H1 (cell line): Measurements from ENCODE around the gene MXD3. TPM values are rescaled to one million over a fixed set of nuclear protein-coding genes. Genes with fewer than 3 reads are reported as not detected.

Source experiments
- CTCF ChIA-PET: fragments of 300-600 bp; sonication (Branson Sonifier 250); formaldehyde crosslinking; loops from one replicate; lab custom pipeline; 2021; ENCODE audit not compliant: partially characterized antibody; lab: Charles Lee
- POLR2A ChIA-PET: fragments of 300-600 bp; sonication (Branson Sonifier 250); formaldehyde crosslinking; loops from one replicate; lab custom pipeline; 2021; ENCODE audit warnings: inconsistent platforms; ENCODE audit not compliant: partially characterized antibody; lab: Charles Lee
- DNase-seq, 2 experiments: peaks; one replicate each; pipeline versions ENCODE4 v3.0.0 to v3.0.0-alpha.2; 2010 to 2022; ENCODE audit warnings: low spot score in 2 of 2, low read depth in 1 of 2, mixed read lengths in 1 of 2
- FAIRE-seq: peaks from 2 replicates; lab custom pipeline; 2011; peaks lifted over from hg19 to GRCh38; lab: Jason Lieb, UNC
- H2AFZ ChIP-seq: 2 replicates; pipeline ENCODE4 v1.8.1; 2012; ENCODE audit warnings: low read length, inconsistent platforms
- H2AK5ac ChIP-seq: 2 replicates; pipeline ENCODE4 v1.6.1; 2013; ENCODE audit warnings: low read depth, low read length
- H2BK120ac ChIP-seq: replicated peaks from 2 replicates; pipeline ENCODE3; 2013; ENCODE audit warnings: low read depth, low read length, inconsistent platforms
- H2BK12ac ChIP-seq: 2 replicates; pipeline ENCODE4 v1.6.1; 2013; ENCODE audit warnings: low read depth, low read length
- H2BK15ac ChIP-seq: 2 replicates; pipeline ENCODE4 v1.6.1; 2013; ENCODE audit warnings: low read length
- H2BK20ac ChIP-seq: 2 replicates; pipeline ENCODE4 v1.6.1; 2013; ENCODE audit warnings: low read length
- H2BK5ac ChIP-seq: 2 replicates; pipeline ENCODE4 v1.6.1; 2013; ENCODE audit warnings: low read depth, low read length
- H3K14ac ChIP-seq: 2 replicates; pipeline ENCODE4 v1.6.1; 2013; ENCODE audit warnings: inconsistent platforms; ENCODE audit not compliant: insufficient read length
- H3K18ac ChIP-seq: 2 replicates; pipeline ENCODE4 v1.6.1; 2013; ENCODE audit warnings: low read length; ENCODE audit errors: extremely low read depth
- H3K23ac ChIP-seq: 2 replicates; pipeline ENCODE4 v1.6.1; 2013; ENCODE audit warnings: inconsistent platforms; ENCODE audit not compliant: insufficient read length
- H3K23me2 ChIP-seq: 2 replicates; pipeline ENCODE4 v1.6.1; 2013; ENCODE audit warnings: low read depth, low read length
- H3K27ac ChIP-seq: 2 replicates; pipeline ENCODE4 v1.6.1; 2011; ENCODE audit warnings: low read depth, low read length, inconsistent platforms
- H3K27me3 ChIP-seq, 4 experiments: replicated peaks in 1 of 4; 1 replicate in 1 of 4; 2 replicates in 3 of 4; pipeline versions ENCODE4 v1.6.1 to v1.8.1; 2011 to 2013; ENCODE audit warnings: low read length in 3 of 4, mild to moderate bottlenecking in 3 of 4, inconsistent platforms in 2 of 4, mixed read lengths in 2 of 4, moderate library complexity in 1 of 4; ENCODE audit not compliant: control insufficient read depth in 3 of 4, insufficient read depth in 3 of 4; ENCODE audit errors: extremely low read depth in 1 of 4
- H3K36me3 ChIP-seq, 4 experiments: 2 replicates each; pipeline versions ENCODE4 v1.6.1 to v1.8.1; 2011 to 2013; ENCODE audit warnings: mild to moderate bottlenecking in 4 of 4, low read length in 3 of 4, moderate library complexity in 2 of 4, control low read depth in 1 of 4, inconsistent platforms in 1 of 4; ENCODE audit not compliant: insufficient read depth in 4 of 4, control insufficient read depth in 2 of 4
- H3K4ac ChIP-seq: replicated peaks from 2 replicates; pipeline ENCODE3; 2013; ENCODE audit warnings: low read length, low read depth, mixed read lengths, inconsistent platforms; ENCODE audit not compliant: insufficient read length
- H3K4me1 ChIP-seq, 4 experiments: replicated peaks in 1 of 4; 1 replicate in 1 of 4; 2 replicates in 3 of 4; pipeline versions ENCODE4 v1.6.1 to v1.8.1; 2011 to 2013; ENCODE audit warnings: low read length in 3 of 4, inconsistent platforms in 2 of 4, mixed read lengths in 1 of 4; ENCODE audit not compliant: insufficient read depth in 4 of 4, control insufficient read depth in 3 of 4
- H3K4me2 ChIP-seq, 2 experiments: 2 replicates each; pipeline versions ENCODE4 v1.6.1 to v1.8.1; 2011 to 2013; ENCODE audit warnings: low read depth in 2 of 2, low read length in 2 of 2, control low read depth in 1 of 2, inconsistent platforms in 1 of 2, mild to moderate bottlenecking in 1 of 2; ENCODE audit not compliant: insufficient read depth in 1 of 2
- H3K4me3 ChIP-seq, 4 experiments: fragments of 200-600, 300-600 bp in 1 of 4; sonication (generic), shearing (Covaris generic), sonication (Bioruptor Twin) in 1 of 4; 2 replicates each; pipeline versions ENCODE4 v1.5.1 to v1.8.1; 2011 to 2016; ENCODE audit warnings: low read length in 4 of 4, low read depth in 3 of 4, control low read depth in 2 of 4, inconsistent platforms in 2 of 4, mild to moderate bottlenecking in 2 of 4, mixed read lengths in 1 of 4, moderate library complexity in 1 of 4; ENCODE audit not compliant: insufficient read depth in 2 of 4; ENCODE audit errors: extremely low read depth in 1 of 4
- H3K56ac ChIP-seq: replicated peaks from 2 replicates; pipeline ENCODE3; 2013; ENCODE audit warnings: low read depth, mild to moderate bottlenecking, mixed read lengths, low read length, inconsistent platforms; ENCODE audit not compliant: insufficient read length
- H3K79me1 ChIP-seq: 2 replicates; pipeline ENCODE4 v1.6.1; 2013; ENCODE audit warnings: low read depth, low read length, control low read depth
- H3K79me2 ChIP-seq, 2 experiments: 2 replicates each; pipeline versions ENCODE4 v1.6.1 to v1.8.1; 2012 to 2013; ENCODE audit warnings: low read length in 2 of 2, mild to moderate bottlenecking in 2 of 2, inconsistent platforms in 1 of 2; ENCODE audit not compliant: insufficient read depth in 2 of 2, control insufficient read depth in 1 of 2
- H3K9ac ChIP-seq, 4 experiments: replicated peaks in 1 of 4; 1 replicate in 1 of 4; 2 replicates in 3 of 4; pipeline versions ENCODE4 v1.6.1 to v1.8.1; 2011 to 2013; ENCODE audit warnings: low read depth in 3 of 4, low read length in 3 of 4, control low read depth in 2 of 4, mild to moderate bottlenecking in 2 of 4, moderate library complexity in 2 of 4, inconsistent platforms in 1 of 4; ENCODE audit errors: extremely low read depth in 1 of 4
- H3K9me3 ChIP-seq, 2 experiments: 2 replicates each; pipeline versions ENCODE4 v1.6.1 to v1.8.1; 2012 to 2013; ENCODE audit warnings: mild to moderate bottlenecking in 2 of 2, moderate library complexity in 2 of 2, control low read depth in 1 of 2, inconsistent platforms in 1 of 2, low read depth in 1 of 2, low read length in 1 of 2, mixed read lengths in 1 of 2; ENCODE audit not compliant: insufficient read depth in 2 of 2
- H4K20me1 ChIP-seq, 2 experiments: replicated peaks in 1 of 2; 2 replicates each; pipeline versions ENCODE3 to v1.8.1; 2011 to 2013; ENCODE audit warnings: inconsistent platforms in 2 of 2, low read length in 2 of 2, mild to moderate bottlenecking in 1 of 2; ENCODE audit not compliant: insufficient read depth in 2 of 2, control insufficient read depth in 1 of 2
- H4K5ac ChIP-seq: 2 replicates; pipeline ENCODE4 v1.6.1; 2013; ENCODE audit warnings: low read length, low read depth, mixed read lengths, inconsistent platforms; ENCODE audit not compliant: insufficient read length
- H4K8ac ChIP-seq: 2 replicates; pipeline ENCODE4 v1.8.0; 2013; ENCODE audit warnings: mild to moderate bottlenecking, moderate library complexity, low read length, inconsistent platforms; ENCODE audit not compliant: insufficient read depth; ENCODE audit errors: extremely low read depth
- H4K91ac ChIP-seq: replicated peaks from 2 replicates; pipeline ENCODE3; 2013; ENCODE audit warnings: low read length, mixed read lengths, inconsistent platforms; ENCODE audit not compliant: insufficient read length
- RFX5 ChIP-seq: IDR thresholded peaks from 2 replicates; pipeline ENCODE4 v1.6.1; 2011; ENCODE audit warnings: low read depth, low read length, improper control_type of control experiment, borderline replicate concordance
- SP1 ChIP-seq: IDR thresholded peaks from 2 replicates; pipeline ENCODE4 v1.6.1; 2011; ENCODE audit warnings: low read depth, low read length
- WGBS, 2 experiments: shearing (Covaris generic) in 1 of 2; methylation state at CpG; one replicate each; pipeline versions ENCODE4 v1.1.6 to v1.1.7; 2013 to 2015; ENCODE audit warnings: low lambda C conversion rate in 2 of 2, mixed read lengths in 2 of 2, inconsistent platforms in 1 of 2, low coverage in 1 of 2, missing lambda C conversion rate in 1 of 2; ENCODE audit not compliant: insufficient replicate concordance in 2 of 2, insufficient coverage in 1 of 2, insufficient read length in 1 of 2; ENCODE audit errors: extremely low coverage in 1 of 2, missing lambda C conversion rate in 1 of 2; 5-methylcytosine and 5-hydroxymethylcytosine counted together
- polyA plus RNA-seq, 7 experiments: library from polyadenylated mRNA; depleted of rRNA in 3 of 7; stranded (reverse) in 5 of 7; unstranded in 2 of 7; fragments of >200 nt in 5 of 7; fragments of 200-250 nt in 2 of 7; gene quantifications; 1 replicate in 5 of 7; 2 replicates in 1 of 7; 4 replicates in 1 of 7; pipeline versions ENCODE4 v1.2.1 to v1.2.3, GENCODE V29; 2011 to 2013; ENCODE audit warnings: missing spikeins in 2 of 7, mixed read lengths in 2 of 7
- total RNA-seq: library from RNA; stranded (reverse); fragmentation: NEBNext Ultra II Directional; extraction: Animal tissue kit (Norgen Biotek cat#: 25700); gene quantifications from 2 replicates; pipeline ENCODE4 v1.2.1, GENCODE V29; 2021

The MXD3 gene
- total and polyA plus RNA-seq, 2 of the 8 experiments (the other 6 are each of a cell fraction or from before 2014, with no cell fraction given): 6.5 to 7.7 TPM

GRCh38 chr5:177349762-177350161, 38.1 kb upstream of the MXD3 start:
- Histone ChIP-seq H3K9me3 (no peaks in the 10 kb centered on the region), H4K20me1 (peaks cover 5% of the 10 kb centered on the region in 2 experiments), H2AK5ac (no peak overlapping the region), H3K27me3 (0 out of 7 replicates have a peak, but pooled peaks cover 0 to under 1% (median 0%) of the 10 kb centered on the region in 4 experiments), H3K4me2 (peak overlapping the region; percentile 90 to 94; a peak in 2 of 4 replicates), H2BK5ac (no peak overlapping the region), H3K27ac (no peak overlapping the region), H3K4ac (no peak overlapping the region), H2BK20ac (no peak overlapping the region), H3K4me1 (peaks cover 0 to 13% (median 4%) of the 10 kb centered on the region in 4 experiments; a peak in 3 of 7 replicates), H4K91ac (no peak overlapping the region), H4K5ac (no peak overlapping the region), H2BK15ac (no peak overlapping the region), H3K36me3 (peaks cover 0 to 7% (median 4%) of the 10 kb centered on the region in 4 experiments; a peak in 4 of 8 replicates), H3K56ac (no peak overlapping the region), H2AFZ (no peak overlapping the region), H3K79me2 (peaks cover 15 to 60% of the 10 kb centered on the region in 2 experiments), H3K18ac (no peak overlapping the region), H3K79me1 (peaks cover 18% of the 10 kb centered on the region), H3K4me3 (peak overlapping the region in 1 of 4 experiments; percentile 7; a peak in 2 of 8 replicates), H3K23me2 (peaks cover 8% of the 10 kb centered on the region), H3K9ac (no peak overlapping the region; a peak in 1 of 7 replicates), H3K14ac (no peak overlapping the region), H4K8ac (no peak overlapping the region), H2BK120ac (no peak overlapping the region), H2BK12ac (no peak overlapping the region), H3K23ac (no peak overlapping the region)
- CTCF ChIA-PET: interaction anchor here (0.9 to 11.2 kb wide), 9 partner anchors 11 to 103 kb away, joined by 3 to 142 read pairs (median 5); no protein-coding TSS in a partner anchor
- POLR2A ChIA-PET: interaction anchor here (1.4 to 8.1 kb wide), 4 partner anchors 11 to 147 kb away, joined by 3 to 66 read pairs (median 22); partner anchors contain the start of gene PDLIM7
- no peak for FAIRE-seq
- WGBS, 2 experiments: 95% methylated on average over 5 of the region's 5 CpGs; no CpG with 5 or more reads in 1 of the 2 experiments
- no peak for DNase-seq
- TF ChIP-seq RFX5 (no peak), SP1 (no peak)
